K562 (cell line): ENCODE measurements around the gene PTCRA. TPM values are rescaled to one million over a fixed set of nuclear protein-coding genes. Genes with fewer than 3 reads are reported as not detected.

Experiments used
- CEBPG ChIP-seq, 3 experiments: fragments of 200-800 bp in 1 of 3; sonication (Bioruptor generic) in 1 of 3; sonication (generic) in 1 of 3; formaldehyde crosslinking in 1 of 3; IDR thresholded peaks in 2 of 3; conservative IDR thresholded peaks in 1 of 3; 2 replicates each; pipeline versions ENCODE4 v1.6.1 to v1.8.0; 2016 to 2022; ENCODE audit warnings: missing compliant biosample characterization in 2 of 3, missing genetic modification characterization in 2 of 3, mild to moderate bottlenecking in 1 of 3, missing genetic modification reagents in 1 of 3
- DPF2 ChIP-seq: fragments of 450-650 bp; IDR thresholded peaks from 2 replicates; pipeline ENCODE4 v1.6.1; 2016
- FOSL1 ChIP-seq: fragments of 200-800 bp; sonication (Bioruptor generic); conservative IDR thresholded peaks from 2 replicates; pipeline ENCODE4 v1.6.1; 2016; ENCODE audit warnings: missing genetic modification characterization, missing compliant biosample characterization
- KDM5B ChIP-seq: fragments of 200-600 bp; sonication (generic); IDR thresholded peaks from 2 replicates; pipeline ENCODE4 v1.6.1; 2012; ENCODE audit warnings: low read depth, mild to moderate bottlenecking, moderate library complexity, low read length, control low read depth, inconsistent platforms; ENCODE audit not compliant: insufficient replicate concordance
- LARP7 ChIP-seq: fragments of 450-650 bp; IDR thresholded peaks from 2 replicates; pipeline ENCODE4 v1.6.1; 2016
- NFE2 ChIP-seq: IDR thresholded peaks from 2 replicates; pipeline ENCODE4 v1.6.1; 2014; ENCODE audit warnings: antibody characterized with exemption, low read depth
- NFRKB ChIP-seq: fragments of 450-650 bp; IDR thresholded peaks from 2 replicates; pipeline ENCODE4 v1.6.1; 2016; ENCODE audit warnings: low read depth
- SIN3A ChIP-seq, 2 experiments: fragments of 150-350 bp in 1 of 2; IDR thresholded peaks; 2 replicates each; pipeline ENCODE4 v1.6.1; 2011 to 2016; ENCODE audit warnings: borderline replicate concordance in 2 of 2, low read depth in 2 of 2, low read length in 2 of 2, mild to moderate bottlenecking in 2 of 2, moderate library complexity in 2 of 2; ENCODE audit not compliant: control insufficient read depth in 1 of 2
- SMARCA5 ChIP-seq: fragments of 450-650 bp; IDR thresholded peaks from 2 replicates; pipeline ENCODE4 v1.6.1; 2016
- TAF7 ChIP-seq: fragments of 450-650 bp; IDR thresholded peaks from 2 replicates; pipeline ENCODE4 v1.6.1; 2016; ENCODE audit warnings: missing genetic modification characterization, missing compliant biosample characterization
- TRIM24 ChIP-seq, 2 experiments: fragments of 450-650 bp; IDR thresholded peaks; 2 replicates each; pipeline ENCODE4 v1.6.1; 2016
- U2AF2 ChIP-seq: fragments of 200-400 bp; formaldehyde crosslinking; optimal IDR thresholded peaks from 2 replicates; pipeline ENCODE3; 2017; ENCODE audit warnings: low read depth, mild to moderate bottlenecking, low read length
- ZNF24 ChIP-seq: fragments of 450-650 bp; IDR thresholded peaks from 2 replicates; pipeline ENCODE4 v1.6.1; 2016
- ZNF316 ChIP-seq: fragments of 450-650 bp; IDR thresholded peaks from 2 replicates; pipeline ENCODE4 v1.6.1; 2016
- ZNF384 ChIP-seq: IDR thresholded peaks from 2 replicates; pipeline ENCODE4 v1.6.1; 2012; ENCODE audit warnings: low read depth, low read length, improper control_type of control experiment
- polyA plus RNA-seq, 8 experiments: library from polyadenylated mRNA; depleted of rRNA in 4 of 8; stranded (reverse) in 5 of 8; unstranded in 3 of 8; fragments of >200 nt; fragmentation: Nextera tagmentation in 2 of 8; fragmentation: Illumina TruSeq in 1 of 8; extraction: Ambion mirVana in 2 of 8; extraction: Trizol in 1 of 8; gene quantifications; 2 replicates each; pipeline versions ENCODE4 v1.2.1 to v1.2.3, GENCODE V29; 2011 to 2014; ENCODE audit warnings: inconsistent platforms in 1 of 8, missing spikeins in 1 of 8
- total RNA-seq, 7 experiments: library from RNA; depleted of rRNA in 6 of 7; stranded (reverse); fragments of >200 nt in 6 of 7; fragmentation: Illumina TruSeq in 2 of 7; extraction: Trizol in 2 of 7; gene quantifications; 2 replicates each; pipeline versions ENCODE4 v1.2.1 to v1.2.3, GENCODE V29; 2011 to 2021; ENCODE audit warnings: low replicate concordance in 1 of 7
- TF ChIP-seq, protein P1 (sequence below), 2 experiments: fragments of 450-650 bp; IDR thresholded peaks; 2 replicates each; pipeline ENCODE4 v1.6.1; 2016
- TF ChIP-seq, protein P2 (sequence below): fragments of 450-650 bp; IDR thresholded peaks from 2 replicates; pipeline ENCODE4 v1.6.1; 2017; ENCODE audit warnings: antibody characterized with exemption
- TF ChIP-seq, protein P3 (sequence below): fragments of 200-800 bp; sonication (Bioruptor generic); IDR thresholded peaks from 2 replicates; pipeline ENCODE4 v1.6.1; 2016; ENCODE audit warnings: missing genetic modification characterization, missing compliant biosample characterization
- TF ChIP-seq, protein P4 (sequence below), 2 experiments: fragments of 450-650 bp in 1 of 2; sonication (generic) in 1 of 2; formaldehyde crosslinking in 1 of 2; IDR thresholded peaks in 1 of 2; conservative IDR thresholded peaks in 1 of 2; 2 replicates each; pipeline versions ENCODE4 v1.6.1 to v1.8.1; 2016 to 2023; ENCODE audit warnings: mild to moderate bottlenecking in 2 of 2, moderate library complexity in 2 of 2, inconsistent platforms in 1 of 2, missing genetic modification reagents in 1 of 2

Gene PTCRA
- total and polyA plus RNA-seq, 9 of the 15 experiments (the other 6 are each of a cell fraction or from before 2014, with no cell fraction given): 0.21 TPM; not detected in 8

DNA sequence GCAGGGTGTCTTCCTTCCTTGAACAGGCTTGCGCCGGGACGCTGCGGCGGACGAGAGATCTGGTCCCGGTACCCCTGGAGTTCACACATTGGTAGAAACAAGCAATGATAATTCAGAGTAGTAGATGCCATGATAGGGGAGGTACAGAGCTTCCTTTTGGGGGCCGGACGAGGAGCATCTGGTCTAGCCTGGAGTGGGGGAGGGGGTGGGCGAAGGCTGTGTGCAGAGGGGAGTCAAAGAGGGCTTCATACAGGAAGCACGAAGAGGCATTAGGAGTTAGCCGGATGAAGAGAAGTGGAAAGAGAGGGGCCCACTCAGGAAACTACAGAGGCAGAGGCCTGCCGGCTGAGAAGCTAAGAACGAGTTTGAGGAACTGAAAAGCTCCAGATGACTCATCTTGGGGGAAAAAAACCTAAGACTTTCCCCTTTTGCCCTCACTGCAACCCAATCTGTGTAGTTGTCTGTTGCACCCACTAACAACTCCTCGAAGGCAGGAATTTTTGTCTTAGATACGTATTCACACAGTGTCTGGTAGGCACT lies 14.0 kb downstream of the PTCRA start (continued):
- TF ChIP-seq ZNF24: 0 out of 2 replicates have a peak, but pooled peaks have one; percentile 10
- 0 out of 2 replicates have a peak, but pooled peaks have one; percentile 30 for TF ChIP-seq SMARCA5
- no peak for TF ChIP-seq TRIM24 (IDR thresholded peaks at IDR 0.05)
- peak; percentile 77 for TF ChIP-seq DPF2
- 0 out of 2 replicates have a peak, but pooled peaks have one; percentile 4 for TF ChIP-seq ZNF316
- TF ChIP-seq FOSL1: peak; percentile 94
- TF ChIP-seq CEBPG (CRISPR knock-in tag; IDR thresholded peaks at IDR 0.05): 0 out of 2 replicates have a peak, but pooled peaks have one; percentile 7
- TF ChIP-seq CEBPG (tag; conservative IDR thresholded peaks at IDR 0.05 in 1 of 2, IDR thresholded peaks at IDR 0.05 in 1 of 2): no peak
- TF ChIP-seq SIN3A (IDR thresholded peaks at IDR 0.05; ENCODE audit: borderline replicate concordance in 2 of 2, control insufficient read depth in 1 of 2, low read depth in 2 of 2, low read length in 2 of 2): peak in 1 of 2 experiments; percentile 5; a peak in 2 of 4 replicates
- TF ChIP-seq, protein P1, sequence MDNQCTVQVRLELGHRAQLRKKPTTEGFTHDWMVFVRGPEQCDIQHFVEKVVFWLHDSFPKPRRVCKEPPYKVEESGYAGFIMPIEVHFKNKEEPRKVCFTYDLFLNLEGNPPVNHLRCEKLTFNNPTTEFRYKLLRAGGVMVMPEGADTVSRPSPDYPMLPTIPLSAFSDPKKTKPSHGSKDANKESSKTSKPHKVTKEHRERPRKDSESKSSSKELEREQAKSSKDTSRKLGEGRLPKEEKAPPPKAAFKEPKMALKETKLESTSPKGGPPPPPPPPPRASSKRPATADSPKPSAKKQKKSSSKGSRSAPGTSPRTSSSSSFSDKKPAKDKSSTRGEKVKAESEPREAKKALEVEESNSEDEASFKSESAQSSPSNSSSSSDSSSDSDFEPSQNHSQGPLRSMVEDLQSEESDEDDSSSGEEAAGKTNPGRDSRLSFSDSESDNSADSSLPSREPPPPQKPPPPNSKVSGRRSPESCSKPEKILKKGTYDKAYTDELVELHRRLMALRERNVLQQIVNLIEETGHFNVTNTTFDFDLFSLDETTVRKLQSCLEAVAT (IDR thresholded peaks at IDR 0.05): peak; percentile 21 to 47; a peak in 2 of 4 replicates
- peak; percentile 60 for TF ChIP-seq KDM5B
- TF ChIP-seq, protein P2, sequence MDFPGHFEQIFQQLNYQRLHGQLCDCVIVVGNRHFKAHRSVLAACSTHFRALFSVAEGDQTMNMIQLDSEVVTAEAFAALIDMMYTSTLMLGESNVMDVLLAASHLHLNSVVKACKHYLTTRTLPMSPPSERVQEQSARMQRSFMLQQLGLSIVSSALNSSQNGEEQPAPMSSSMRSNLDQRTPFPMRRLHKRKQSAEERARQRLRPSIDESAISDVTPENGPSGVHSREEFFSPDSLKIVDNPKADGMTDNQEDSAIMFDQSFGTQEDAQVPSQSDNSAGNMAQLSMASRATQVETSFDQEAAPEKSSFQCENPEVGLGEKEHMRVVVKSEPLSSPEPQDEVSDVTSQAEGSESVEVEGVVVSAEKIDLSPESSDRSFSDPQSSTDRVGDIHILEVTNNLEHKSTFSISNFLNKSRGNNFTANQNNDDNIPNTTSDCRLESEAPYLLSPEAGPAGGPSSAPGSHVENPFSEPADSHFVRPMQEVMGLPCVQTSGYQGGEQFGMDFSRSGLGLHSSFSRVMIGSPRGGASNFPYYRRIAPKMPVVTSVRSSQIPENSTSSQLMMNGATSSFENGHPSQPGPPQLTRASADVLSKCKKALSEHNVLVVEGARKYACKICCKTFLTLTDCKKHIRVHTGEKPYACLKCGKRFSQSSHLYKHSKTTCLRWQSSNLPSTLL: 0 out of 2 replicates have a peak, but pooled peaks have one; percentile 47
- TF ChIP-seq ZNF384: peak; percentile 75
- 0 out of 2 replicates have a peak, but pooled peaks have one; percentile 62 for TF ChIP-seq LARP7
- TF ChIP-seq NFE2: no peak
- peak; percentile 42; the same call in 1 of the 2 replicates for TF ChIP-seq NFRKB
- TF ChIP-seq, protein P3, sequence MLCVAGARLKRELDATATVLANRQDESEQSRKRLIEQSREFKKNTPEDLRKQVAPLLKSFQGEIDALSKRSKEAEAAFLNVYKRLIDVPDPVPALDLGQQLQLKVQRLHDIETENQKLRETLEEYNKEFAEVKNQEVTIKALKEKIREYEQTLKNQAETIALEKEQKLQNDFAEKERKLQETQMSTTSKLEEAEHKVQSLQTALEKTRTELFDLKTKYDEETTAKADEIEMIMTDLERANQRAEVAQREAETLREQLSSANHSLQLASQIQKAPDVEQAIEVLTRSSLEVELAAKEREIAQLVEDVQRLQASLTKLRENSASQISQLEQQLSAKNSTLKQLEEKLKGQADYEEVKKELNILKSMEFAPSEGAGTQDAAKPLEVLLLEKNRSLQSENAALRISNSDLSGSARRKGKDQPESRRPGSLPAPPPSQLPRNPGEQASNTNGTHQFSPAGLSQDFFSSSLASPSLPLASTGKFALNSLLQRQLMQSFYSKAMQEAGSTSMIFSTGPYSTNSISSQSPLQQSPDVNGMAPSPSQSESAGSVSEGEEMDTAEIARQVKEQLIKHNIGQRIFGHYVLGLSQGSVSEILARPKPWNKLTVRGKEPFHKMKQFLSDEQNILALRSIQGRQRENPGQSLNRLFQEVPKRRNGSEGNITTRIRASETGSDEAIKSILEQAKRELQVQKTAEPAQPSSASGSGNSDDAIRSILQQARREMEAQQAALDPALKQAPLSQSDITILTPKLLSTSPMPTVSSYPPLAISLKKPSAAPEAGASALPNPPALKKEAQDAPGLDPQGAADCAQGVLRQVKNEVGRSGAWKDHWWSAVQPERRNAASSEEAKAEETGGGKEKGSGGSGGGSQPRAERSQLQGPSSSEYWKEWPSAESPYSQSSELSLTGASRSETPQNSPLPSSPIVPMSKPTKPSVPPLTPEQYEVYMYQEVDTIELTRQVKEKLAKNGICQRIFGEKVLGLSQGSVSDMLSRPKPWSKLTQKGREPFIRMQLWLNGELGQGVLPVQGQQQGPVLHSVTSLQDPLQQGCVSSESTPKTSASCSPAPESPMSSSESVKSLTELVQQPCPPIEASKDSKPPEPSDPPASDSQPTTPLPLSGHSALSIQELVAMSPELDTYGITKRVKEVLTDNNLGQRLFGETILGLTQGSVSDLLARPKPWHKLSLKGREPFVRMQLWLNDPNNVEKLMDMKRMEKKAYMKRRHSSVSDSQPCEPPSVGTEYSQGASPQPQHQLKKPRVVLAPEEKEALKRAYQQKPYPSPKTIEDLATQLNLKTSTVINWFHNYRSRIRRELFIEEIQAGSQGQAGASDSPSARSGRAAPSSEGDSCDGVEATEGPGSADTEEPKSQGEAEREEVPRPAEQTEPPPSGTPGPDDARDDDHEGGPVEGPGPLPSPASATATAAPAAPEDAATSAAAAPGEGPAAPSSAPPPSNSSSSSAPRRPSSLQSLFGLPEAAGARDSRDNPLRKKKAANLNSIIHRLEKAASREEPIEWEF (CRISPR knock-in tag): no peak
- no peak for TF ChIP-seq U2AF2
- TF ChIP-seq, protein P4, sequence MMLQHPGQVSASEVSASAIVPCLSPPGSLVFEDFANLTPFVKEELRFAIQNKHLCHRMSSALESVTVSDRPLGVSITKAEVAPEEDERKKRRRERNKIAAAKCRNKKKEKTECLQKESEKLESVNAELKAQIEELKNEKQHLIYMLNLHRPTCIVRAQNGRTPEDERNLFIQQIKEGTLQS (IDR thresholded peaks at IDR 0.05): peak; percentile 95
- TF ChIP-seq, protein P4 (CRISPR knock-in tag; conservative IDR thresholded peaks at IDR 0.05): peak; percentile 79; the same call in 1 of the 2 replicates
- TF ChIP-seq TAF7 (tag): peak; percentile 26
